Left hindlimb (tissue), 1 donor: ENCODE results near the gene ZFR.
"Not testable (repeated sequence)": the region's sequence is repeated elsewhere in the genome, so short reads cannot be mapped to it uniquely, and the experiment has no call there.

ENCODE experiments used
- DNase-seq: peaks from one replicate; pipeline ENCODE4 v3.0.0-alpha.2; 2018

Gene ZFR

DNA sequence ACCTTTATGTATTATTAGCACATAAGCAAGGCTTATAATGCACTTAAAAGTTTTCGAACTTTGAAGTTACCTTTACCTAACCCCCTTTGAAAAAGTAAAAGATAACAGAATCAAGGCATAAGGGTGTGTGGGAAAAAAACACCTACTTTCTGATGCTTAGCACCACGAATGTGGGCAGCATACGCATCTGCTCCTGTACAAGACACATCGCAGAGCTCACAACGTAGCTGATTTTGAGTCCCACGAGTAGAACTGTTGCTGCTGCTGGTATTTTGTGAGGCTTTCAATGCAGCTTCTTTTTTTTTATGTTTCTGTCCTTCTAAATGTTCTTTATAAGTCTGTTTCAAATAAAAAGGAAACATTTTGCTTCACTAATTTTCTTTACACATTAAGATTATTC lies 40.8 kb downstream of the ZFR start:
- DNase-seq: no peak

GRCh38 chr5:32400401-32400800 lies 44.1 kb downstream of the ZFR start:
- no peak for DNase-seq

GRCh38 chr5:32398754-32399153 lies 45.8 kb downstream of the ZFR start:
- not testable (repeated sequence) for DNase-seq

DNA sequence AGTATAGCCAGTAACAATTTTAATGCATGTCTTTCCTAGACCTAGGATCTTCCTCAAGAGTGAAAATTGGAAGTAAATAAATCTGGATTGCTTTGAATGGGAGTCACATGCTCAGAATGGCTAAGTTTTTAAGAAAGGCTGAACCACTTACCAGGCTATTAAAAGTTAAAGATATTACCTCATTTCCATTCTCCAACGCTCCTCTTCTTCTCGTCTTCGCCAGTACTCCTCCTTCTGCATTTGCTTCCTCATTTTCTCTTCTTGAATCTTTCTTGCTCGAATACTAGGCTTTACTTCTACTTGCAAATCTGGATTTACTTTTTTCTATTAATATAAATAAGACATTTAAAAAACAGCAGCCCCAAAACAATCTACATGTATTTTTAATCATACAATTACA lies 49.6 kb downstream of the ZFR start:
- no peak for DNase-seq

DNA sequence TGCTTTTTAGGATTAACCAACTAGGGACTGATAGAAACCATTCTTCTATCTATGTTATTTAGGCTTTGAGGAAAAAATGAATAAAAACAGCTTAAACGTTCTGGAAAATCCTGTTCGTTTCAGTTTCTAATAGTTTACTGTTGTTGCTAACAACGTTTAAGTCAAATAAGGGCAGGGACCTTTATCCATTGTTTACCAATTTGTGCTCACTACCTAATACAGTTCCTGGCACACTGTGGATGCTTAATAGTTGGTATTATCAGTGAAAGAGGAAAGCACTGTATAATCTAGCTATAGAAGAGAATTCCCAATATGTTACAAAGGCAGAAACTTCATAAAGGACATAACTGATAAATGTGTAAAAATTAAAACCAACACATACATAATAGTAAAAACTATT lies 52.5 kb downstream of the ZFR start:
- no peak for DNase-seq

- no peak for DNase-seq
Measured at GRCh38 chr5:32390819-32391591, 53.5 kb downstream of the ZFR start.

DNA sequence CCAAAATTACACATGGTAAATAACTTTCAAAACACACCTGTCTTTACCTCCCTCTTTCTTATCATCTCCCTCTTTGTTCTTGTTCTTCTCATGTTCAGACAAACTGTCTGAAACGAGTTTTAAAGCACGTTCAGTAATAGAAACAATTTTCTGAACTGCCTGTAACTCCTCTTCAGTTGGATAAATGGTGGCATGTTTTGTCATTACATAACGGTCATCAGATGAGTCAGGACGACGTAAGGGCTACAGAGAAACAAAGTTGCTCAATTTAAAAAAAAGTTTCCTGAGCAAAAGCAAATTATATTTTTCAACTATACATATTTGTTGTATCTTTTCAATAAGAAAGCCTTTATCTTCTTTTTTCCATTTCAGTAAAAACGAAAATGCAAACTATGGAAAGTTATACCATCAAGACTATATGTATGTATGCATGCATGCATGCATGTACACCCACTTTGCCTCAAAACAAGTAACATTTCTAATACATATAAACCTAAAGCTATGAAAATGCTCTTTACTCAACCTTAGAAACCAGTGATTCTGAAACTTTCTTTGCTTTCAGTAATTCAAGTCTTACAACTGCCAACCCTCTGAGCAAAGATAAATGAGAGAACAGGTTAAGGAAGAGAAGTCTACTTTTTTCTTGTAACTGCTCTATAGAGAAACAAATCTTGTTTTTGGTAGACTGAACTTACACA lies 56.0 kb downstream of the ZFR start:
- no peak for DNase-seq

GRCh38 chr5:32387841-32388240 lies 56.7 kb downstream of the ZFR start:
- DNase-seq: no peak

GRCh38 chr5:32387211-32387610 lies 57.3 kb downstream of the ZFR start:
- no peak for DNase-seq

GRCh38 chr5:32384621-32385020 lies 59.9 kb downstream of the ZFR start:
- no peak for DNase-seq

DNA sequence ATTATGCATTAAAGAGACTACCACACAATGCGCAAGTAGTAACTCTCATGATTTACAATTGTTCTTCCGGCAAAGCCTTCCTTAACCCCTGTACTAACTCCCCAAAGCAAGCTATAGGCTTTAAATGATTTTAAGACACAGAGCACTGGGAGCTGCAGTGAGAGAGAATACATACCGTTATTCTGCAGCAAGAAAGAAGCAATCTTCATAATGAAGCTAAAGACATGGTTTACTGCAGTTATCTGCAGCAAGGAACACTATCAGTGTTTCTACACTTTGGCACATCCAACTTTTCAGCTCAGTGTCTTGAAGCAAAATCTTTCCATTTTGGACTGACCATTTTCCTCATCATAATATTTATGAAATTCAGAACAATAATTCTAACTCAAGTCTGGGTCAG lies 61.0 kb downstream of the ZFR start:
- no peak for DNase-seq

GRCh38 chr5:32383065-32383464 lies 61.5 kb downstream of the ZFR start:
- DNase-seq: no peak

- DNase-seq: no peak
Measured at GRCh38 chr5:32379421-32379820, 65.1 kb downstream of the ZFR start.

GRCh38 chr5:32378966-32379365 lies 65.6 kb downstream of the ZFR start:
- DNase-seq: no peak

- DNase-seq: no peak
Measured at GRCh38 chr5:32369542-32370155, 74.9 kb downstream of the ZFR start.

GRCh38 chr5:32369032-32369431 lies 75.5 kb downstream of the ZFR start:
- no peak for DNase-seq

GRCh38 chr5:32367271-32367670 lies 77.3 kb downstream of the ZFR start:
- not testable (repeated sequence) for DNase-seq

GRCh38 chr5:32365623-32366022 lies 78.9 kb downstream of the ZFR start:
- no peak for DNase-seq

- DNase-seq: no peak
Measured at GRCh38 chr5:32363030-32363429, 81.5 kb downstream of the ZFR start.

GRCh38 chr5:32362527-32362926 lies 82.0 kb downstream of the ZFR start:
- no peak for DNase-seq

DNA sequence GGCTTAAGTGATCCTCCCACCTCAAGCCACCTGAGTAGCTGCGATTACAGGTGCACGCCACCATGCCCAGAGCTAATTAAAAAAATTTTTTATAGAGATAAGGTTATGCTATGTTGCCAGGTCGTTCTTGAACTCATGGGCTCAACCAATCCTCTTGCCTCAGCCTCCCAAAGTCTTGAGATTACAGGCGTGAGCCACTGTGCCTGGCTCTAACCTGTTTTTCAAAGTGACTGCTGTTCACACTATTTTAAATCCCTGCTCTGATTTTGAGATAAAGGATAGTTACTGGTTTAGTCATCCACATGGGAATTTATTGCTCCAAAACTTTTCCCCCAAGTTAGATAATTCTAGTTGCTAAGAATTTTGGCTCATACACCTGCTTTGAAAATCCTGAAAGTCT lies 83.6 kb downstream of the ZFR start:
- DNase-seq: no peak

GRCh38 chr5:32358611-32359010 lies 85.9 kb downstream of the ZFR start:
- no peak for DNase-seq

- no peak for DNase-seq
Measured at GRCh38 chr5:32357658-32358057, 86.9 kb downstream of the ZFR start.

DNA sequence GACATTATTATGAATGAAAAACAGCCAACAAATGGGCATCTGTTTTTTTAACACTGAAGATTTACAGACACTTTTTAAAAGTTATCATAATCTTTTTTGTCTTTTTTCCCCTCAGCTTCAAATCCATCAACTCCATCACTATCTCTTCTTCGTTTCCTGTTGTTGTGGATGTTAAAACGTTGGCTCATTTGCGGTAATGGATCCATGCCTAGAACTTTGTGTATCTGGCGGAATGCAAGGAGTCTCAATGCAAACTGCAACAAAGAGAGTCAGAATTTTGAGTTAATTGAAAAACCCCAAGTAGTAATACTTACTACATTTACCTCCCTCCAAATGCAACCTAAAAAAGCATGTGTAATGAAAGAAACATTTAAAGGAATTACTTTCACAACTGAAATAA lies 88.9 kb downstream of the ZFR start:
- DNase-seq: no peak
